ENCODE data around the gene CDK5RAP2.
"Not testable (repeated sequence)": the region's sequence is repeated elsewhere in the genome, so short reads cannot be mapped to it uniquely, and the experiment has no call there.

Gene CDK5RAP2

DNA sequence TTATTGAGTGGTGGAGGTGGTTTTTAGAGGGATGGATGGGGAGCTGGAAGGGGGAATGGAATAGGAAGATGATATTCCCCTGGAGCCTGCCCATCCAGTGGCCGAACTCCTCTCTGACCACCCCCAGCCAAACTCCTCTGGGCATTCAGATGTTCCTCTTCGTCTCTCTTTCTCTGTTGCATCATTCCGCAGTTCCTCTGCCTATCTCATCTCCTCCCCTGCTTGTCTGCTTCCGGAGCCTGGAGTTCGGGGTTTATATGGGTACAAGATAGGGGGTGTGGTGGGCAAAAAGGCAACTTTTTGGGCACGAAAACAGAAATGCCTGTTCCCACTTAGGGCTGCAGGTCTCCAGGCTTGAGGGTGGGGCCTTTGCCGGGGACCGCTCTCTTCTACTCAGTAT is 12.2 kb upstream of the CDK5RAP2 start:
- no peak for DNase-seq (ENCODE audit: low spot score)

DNA sequence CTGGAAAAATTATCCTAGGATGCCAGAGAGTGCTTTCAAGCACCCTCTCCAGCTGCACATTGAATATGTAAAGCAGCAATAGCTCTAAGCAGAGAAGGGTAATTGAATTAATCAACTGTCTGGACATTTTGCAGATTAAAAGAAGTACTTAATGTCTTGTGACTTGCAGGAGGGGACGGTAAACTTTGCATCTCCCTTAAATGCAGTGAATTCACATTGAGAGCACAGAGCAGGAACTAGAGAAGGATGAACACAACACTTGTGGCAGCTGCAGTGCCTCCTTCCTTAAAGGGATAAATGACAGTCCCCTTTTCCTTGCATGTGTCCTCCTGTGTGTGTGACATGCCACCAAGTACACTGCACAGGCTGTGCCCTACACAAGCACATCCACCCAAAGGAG is 7.4 kb upstream of the CDK5RAP2 start:
- no peak for DNase-seq (ENCODE audit: low spot score)

DNA sequence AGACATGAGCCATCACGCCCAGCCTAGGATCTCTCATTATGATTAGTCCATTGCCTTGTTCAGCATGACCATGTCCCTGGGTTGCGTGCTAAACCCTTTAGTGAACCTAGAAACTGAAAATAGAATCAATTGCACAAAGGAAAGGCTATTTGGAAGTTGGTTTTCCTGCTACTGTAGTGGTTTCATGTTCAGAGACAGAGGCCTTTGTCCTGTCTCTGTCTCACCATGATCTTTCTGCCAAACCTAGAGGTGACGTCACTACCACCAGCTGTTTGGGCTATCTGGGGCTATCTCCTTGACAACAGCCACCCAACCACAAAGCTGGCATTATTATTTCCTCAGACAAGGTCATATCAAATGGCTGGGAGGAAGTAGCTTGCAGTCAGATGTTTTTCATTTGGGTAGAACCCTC is 4.0 kb upstream of the CDK5RAP2 start:
- no peak for DNase-seq (ENCODE audit: low spot score)

DNA sequence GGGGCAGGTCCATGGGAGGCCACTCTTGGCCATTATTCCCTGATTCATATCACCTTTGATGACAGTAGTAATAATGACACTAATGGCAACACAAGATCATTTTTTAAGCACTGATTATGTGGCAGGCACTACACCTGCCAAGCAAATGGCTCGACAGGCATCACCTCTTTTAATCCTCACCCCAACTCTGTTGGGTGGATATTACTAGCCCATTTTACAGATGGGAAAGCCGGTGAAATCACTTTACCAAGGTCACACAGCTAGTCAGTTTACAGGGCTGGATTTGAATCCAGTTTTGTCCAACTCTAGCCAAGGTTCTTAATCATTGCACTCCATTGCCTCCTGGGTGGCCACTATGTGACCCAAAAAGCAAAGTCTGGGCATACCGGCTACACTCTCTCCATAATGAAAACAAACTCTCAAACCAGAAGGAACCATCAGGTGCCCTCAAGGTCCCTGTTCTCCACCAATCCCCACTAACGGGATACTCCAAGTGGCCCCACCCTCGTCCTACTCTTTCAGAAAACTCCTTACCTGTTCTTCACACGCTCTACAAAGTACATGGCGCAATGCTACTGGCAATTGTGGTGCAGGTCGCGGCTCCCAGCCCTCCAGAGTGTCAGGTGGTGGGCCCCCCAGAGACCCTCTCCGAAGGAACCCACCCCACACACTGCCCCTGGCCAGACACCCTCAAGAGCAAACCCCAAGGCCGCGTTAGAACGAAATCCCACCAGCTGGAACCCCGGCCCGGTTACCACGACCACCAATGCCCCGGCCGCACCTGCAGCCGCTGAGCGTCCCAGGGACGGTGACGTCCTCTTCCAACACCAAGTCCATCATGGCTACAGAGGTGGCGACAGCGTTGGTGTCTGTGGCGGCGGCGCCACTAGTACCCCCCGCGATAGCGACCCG is 572 bp downstream of the CDK5RAP2 start:
- DNase-seq (ENCODE audit: low spot score): no peak

DNA sequence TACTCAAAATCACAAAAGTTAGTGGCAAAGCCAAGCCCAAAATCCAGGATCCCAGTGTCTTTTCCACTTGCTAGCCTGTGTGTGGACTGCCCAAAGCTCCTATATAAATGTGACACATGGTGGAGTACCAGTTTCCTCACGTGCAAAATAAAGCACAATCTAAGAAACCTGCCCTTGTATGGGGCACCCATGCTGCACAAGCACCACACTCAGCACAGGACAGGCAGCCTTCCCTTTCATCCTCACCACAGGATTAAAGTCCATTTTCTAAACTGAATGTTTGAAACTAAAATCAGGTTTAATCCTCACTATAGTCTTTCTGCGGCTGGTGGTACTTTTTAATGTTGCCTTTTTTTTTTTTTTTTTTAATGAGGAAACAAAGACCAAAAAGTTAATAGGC is 5.5 kb downstream of the CDK5RAP2 start:
- no peak for DNase-seq (ENCODE audit: low spot score)

DNA sequence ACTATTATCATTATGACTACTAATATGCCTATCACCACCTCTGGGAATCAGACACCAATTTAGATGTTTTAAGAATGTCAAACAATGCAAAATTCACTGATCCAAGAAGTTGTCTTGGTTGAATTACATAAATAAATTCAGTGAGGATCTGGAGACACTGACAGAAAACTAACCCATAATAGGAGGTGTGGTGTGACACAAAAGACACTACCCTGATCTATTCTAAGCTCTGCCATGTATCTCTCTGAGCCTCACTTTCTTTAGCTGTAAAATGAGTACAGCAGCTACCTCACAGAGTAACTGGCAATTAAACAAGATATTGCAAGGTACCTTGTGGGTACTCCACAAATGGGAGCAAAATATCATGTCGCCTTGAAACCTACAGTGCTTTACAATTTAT is 7.5 kb downstream of the CDK5RAP2 start:
- no peak for DNase-seq (ENCODE audit: low spot score)

DNA sequence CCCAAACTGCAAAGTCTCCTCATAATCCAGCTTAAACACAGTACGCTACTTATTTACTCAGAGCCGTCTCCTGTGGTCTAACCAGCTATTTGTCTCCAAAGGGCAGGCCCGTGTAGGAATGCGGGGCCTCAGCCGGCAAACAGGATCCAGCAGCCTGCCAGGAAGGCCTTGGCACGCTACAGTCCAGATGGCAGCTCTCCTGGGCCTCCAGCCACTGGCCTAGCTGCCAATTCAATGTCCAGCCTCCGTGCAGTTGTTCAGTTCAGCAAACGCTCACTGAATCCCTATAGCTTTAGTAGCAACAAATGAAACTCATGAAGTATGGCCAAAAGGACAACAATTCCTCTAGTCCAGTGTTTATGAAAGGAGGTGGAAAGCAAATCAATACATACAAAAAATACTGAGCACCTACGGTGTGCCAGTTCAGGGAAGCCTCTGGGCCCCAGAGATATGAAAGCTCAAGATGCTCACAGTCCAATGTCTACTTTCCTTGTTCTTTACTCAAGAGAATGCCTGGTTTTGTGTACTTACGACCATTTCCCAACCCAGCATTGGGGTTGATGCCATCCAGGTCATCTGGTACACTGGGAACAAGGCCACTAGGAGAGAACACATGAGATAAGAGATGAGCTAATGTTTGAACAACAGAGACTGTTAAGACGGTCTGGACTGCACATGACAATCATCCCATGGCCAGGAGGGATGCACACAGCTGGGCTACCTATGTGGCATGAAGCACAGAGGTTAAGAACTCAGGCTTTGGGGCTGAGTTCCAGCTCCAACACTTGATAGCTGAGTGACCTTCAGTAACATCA is 8.3 kb downstream of the CDK5RAP2 start:
- DNase-seq (ENCODE audit: low spot score): peak; percentile 77

DNA sequence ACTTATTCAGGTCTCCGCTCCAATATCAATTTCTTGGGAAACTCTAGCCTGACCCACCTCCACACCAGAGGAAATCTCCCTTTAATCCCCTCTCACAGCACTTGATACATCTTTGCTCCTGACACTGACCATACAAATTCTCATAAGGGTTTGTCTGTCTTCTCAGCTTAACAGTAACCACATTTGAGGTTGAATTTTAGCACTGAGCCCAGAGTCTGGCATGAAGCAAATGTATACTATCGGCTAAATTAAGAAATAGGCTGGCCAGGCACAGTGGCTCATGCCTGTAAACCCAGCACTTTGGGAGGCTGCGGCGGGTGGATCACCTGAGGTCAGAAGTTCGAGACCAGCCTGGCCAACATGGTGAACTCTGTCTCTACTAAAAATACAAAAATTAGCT is 9.7 kb downstream of the CDK5RAP2 start:
- DNase-seq (ENCODE audit: low spot score): no peak

DNA sequence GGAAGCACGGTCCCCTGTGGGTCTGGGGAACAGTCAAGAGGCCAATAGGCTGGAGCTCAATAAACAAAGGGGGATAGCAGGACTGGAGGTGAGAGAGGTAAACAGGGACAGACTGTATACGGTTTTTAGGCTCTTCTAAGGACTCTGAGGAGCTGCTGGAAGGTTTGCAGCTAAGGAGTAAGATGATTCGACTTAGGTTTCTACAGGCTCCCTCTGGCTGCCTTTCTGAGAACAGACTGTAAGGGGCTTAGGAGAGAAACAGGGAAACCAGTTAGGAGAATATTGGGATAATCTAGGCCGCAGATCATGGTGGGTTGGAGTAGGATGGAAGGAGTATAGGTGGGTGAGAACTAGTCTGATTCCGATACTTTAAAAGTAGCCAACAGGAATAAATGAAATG is 10.4 kb downstream of the CDK5RAP2 start:
- DNase-seq (ENCODE audit: low spot score): no peak

DNA sequence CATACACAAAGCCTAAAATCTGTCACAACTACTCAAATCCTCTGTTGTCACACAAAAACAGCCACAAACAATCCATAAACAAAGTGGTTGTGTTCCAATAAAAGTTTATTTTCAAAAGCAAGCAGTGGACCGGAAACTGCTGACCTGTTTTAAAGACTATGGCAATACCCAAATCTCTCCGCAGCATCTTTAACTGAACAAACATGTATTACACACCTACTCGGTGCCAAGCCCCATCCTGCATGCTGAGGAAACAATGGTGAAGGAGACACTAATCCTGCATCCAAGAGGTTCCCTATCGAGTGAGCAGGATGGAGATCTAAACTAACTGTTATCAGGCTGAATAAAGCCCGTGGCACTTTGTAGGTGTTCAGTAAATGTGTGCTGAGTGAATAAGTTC is 11.2 kb downstream of the CDK5RAP2 start:
- DNase-seq (ENCODE audit: low spot score): no peak

DNA sequence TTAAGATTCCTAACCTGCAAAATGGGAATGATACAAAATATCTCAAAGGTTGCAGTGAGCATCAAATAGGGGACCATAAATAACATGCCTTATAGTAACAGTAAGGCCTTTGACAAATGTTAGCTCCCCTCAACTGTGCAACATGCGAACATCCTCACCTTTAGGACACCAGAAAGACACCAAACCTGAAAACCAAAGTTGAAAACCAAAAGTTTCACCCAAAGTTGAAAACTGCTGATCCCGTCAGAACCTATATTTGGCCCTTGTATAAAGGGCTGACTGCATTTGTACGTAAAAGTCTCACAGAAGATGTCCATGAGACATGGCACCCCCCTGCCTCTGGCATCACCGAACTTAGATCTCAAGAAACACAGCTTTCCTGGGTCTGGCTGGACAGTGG is 12.1 kb downstream of the CDK5RAP2 start:
- DNase-seq (ENCODE audit: low spot score): no peak

DNA sequence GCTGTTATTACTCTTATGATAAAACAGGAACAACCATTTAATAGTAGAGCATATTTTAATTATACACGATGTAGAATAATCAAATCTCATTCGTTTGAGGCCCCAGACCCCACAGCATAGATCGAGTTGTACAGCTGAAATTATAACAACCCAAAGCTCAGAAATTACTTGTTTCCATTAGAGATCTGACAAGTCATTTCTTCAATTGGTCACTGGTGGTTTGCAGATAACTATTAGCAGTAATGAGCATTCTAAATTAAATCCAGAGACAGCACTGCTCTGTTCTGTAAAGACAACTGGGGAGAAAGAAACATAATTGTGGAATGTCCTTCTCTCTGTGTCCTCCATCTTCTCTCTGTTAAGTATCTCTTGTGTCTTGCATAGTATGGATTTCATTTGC is 12.9 kb downstream of the CDK5RAP2 start:
- no peak for DNase-seq (ENCODE audit: low spot score)

DNA sequence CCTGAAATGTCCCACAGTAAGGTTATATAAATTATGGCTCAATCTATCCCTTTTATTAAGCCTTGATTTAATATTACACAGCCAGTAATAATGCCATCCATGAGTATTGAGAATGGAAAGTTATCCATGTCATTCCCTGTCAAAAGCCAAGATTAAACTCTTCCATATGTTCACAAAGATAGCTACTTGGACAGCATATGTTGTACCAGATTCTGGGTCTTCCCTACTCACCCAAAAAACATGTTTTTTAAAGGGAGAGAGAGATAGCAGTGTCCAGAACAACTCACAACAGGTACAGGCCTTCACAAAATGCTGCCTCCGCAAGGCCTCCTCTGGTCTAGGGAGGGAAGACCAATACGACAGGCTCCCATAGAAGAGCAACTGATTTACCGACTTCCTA is 15.4 kb downstream of the CDK5RAP2 start:
- DNase-seq (ENCODE audit: low spot score): no peak

DNA sequence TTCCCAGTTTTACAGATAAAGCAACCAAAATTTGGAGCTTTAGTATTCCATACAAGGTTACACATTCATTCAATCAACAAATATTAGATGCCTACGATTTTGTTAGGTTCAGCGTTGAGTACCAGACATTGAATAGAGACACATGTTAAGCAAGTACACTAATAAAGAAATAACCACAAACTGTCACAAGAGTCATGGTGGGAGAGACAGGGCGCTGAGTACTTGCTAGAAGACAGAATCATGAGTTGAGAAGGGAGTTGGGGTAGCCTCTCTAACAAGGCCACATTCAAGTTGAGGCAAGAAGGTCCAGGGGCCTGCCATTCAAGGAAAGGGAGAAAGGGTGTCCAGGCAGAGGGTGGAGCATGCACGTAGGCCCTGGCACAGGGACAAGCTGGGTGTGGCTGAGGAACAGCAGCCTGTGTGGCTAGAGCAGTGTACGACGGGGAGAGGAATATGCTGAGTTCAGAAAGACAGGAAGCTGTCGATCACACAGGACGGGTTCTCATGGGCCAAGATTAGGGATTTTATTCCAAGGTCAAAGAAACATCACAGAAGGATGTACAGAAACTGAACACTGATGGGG is 17.0 kb downstream of the CDK5RAP2 start:
- DNase-seq (ENCODE audit: low spot score): no peak

DNA sequence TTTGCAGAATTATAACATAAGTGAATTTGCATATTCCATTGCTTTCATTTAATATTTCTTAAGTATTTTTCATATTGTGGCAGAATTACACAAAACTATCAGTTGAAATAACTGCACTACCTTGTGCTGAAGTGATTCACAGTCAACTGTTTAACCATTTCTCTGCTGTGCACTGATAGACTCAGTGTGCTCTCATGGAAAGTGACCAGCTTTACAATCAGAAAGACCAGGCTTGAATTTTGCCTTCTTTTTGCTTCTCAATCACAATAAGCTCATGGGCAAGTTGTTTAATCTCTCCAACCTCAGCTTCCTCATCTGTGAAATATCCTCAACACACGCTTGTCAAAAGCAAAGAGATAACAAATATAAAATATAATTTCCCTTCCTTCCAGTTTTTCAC is 18.3 kb downstream of the CDK5RAP2 start:
- DNase-seq (ENCODE audit: low spot score): no peak

DNA sequence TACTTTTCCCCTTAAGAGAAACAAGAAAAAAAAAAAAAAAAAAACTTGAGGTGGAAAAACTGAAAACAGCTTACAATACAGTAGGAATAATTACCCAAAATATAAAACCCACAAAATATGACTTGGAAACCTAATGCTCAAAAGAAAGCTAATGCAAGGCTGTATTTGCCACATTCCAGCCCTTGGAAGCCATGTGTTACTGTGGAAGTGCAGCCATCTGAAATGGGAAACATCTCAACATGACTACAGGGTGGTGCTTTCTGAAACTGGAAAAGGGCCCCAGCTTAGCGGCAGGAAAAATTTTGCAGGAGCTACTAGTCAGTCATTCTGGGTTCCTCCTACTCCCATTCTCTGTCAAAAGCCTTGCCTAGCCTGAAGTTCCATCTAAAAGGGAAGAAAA is 20.4 kb downstream of the CDK5RAP2 start:
- no peak for DNase-seq (ENCODE audit: low spot score)

DNA sequence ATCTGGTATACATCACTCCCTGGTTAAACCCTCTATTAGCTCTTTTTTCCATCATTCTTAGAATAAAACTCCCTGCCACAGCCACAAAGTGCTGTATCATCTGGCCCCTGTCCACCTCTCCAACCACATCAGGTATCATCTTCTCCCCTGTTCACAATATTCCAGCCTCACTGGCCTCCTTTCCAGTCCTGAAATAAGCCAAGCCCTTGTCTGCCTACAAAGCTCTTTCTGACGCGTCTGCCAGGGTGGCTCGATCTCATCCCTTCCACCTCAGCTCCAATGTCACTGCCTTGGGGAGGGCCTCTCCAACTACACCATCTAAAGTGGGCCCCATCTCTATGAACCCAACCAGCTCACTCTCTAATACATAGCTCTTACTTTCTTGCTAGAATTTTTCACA is 21.5 kb downstream of the CDK5RAP2 start:
- no peak for DNase-seq (ENCODE audit: low spot score)

DNA sequence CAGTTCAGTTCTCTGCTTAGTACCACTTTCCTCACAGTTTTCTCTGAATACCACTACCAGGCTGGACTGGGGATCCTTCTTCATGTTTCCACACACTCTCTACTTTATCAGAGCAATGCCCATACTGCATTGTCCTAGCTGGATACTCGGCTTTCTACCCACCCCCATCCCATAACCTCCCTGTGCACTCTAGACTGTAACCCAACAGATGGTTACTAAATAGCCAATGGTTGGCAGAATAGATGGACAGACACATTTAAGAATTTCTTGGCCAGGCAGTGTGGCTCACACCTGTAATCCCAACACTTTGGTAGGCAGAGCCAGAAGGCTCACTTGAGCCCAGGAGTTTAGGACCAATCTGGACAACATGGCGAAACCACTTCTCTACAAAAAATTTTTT is 22.8 kb downstream of the CDK5RAP2 start:
- DNase-seq (ENCODE audit: low spot score): no peak

DNA sequence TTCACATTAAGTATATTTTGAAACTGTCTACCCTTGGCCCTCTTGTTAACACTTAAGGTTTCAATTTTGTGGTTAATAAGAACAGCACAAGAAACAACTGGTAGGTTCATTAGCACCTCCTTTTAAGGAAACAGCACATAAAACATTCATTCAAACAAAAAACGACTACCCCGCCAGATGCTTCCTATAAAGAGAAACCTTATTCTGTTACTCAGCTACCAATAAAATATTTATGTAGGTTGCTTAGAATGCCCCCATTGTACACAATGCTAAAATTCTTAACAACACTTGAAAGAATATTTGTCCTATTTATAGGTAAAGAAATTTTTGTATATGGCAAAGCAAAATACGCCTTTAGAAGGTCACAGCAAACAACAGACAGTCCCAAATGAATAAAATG is 23.2 kb downstream of the CDK5RAP2 start:
- no peak for DNase-seq (ENCODE audit: low spot score)

DNA sequence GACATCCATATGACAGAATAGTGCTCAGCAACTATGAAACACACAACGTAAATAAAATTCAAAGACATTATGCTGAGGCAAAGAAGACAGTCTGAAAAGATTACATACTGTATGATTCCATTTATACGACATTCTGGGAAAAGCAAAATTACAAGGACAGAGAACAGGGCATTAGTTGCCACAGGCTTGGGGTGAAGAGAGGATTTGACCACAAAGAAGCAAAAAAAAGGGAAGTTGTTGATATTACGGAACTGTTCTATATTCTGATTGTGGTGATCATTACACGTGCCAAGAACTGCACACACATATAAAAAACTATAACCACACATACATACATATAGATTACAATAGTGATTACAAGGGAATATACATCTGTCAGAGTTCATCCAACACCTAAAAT is 24.1 kb downstream of the CDK5RAP2 start:
- no peak for DNase-seq (ENCODE audit: low spot score)

DNA sequence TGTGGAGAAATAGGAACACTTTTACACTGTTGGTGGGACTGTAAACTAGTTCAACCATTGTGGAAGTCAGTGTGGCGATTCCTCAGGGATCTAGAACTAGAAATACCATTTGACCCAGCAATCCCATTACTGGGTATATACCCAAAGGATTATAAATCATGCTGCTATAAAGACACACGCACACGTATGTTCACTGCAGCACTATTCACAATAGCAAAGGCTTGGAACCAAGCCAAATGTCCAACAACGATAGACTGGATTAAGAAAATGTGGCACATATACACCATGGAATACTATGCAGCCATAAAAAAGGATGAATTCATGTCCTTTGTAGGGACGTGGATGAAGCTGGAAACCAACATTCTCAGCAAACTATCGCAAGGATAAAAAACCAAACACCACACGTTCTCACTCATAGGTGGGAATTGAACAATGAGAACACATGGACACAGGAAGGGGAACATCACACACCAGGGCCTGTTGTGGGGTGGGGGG is 27.7 kb downstream of the CDK5RAP2 start:
- not testable (repeated sequence) for DNase-seq (ENCODE audit: low spot score)

DNA sequence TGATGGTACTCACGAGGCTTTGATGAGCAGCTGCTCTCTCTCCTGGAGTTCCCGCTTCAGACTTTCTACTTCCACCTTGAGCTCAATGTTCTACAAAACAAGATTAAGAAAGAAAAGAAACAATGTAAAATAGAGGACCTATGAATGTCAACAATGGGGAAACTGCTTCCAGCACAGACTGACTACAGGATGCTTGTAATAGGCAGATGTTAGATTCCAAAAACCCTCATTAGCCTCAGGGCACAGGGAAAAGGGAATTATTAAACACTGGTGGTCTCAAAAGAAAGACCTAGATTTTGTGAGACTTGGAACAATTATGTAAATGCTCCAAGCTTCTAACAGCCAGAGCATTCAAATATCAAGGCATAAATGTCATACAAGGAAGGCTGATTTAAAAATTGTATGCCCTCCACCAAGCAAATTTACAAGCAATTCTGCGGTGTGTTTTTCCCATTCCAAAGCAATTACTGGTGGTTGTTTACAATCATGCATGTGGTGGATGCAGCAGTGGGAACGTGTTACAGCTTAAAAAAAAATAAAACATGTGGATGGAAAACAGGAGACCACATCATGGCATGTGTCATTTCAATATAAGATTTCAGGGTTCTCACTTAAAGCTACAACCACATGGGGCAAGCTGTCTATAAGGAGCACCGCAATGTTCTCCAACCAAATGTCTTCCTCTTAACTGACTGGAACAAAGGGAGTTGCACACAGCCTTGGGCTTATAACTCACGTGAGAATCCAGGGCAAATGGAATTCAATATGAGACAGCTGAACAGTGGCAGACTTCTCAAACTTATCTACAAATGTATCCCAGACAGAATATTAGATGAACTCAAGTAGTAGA is 34.0 kb downstream of the CDK5RAP2 start:
- no peak for DNase-seq (ENCODE audit: low spot score)

Data from left forelimb (tissue), 1 donor.